ENCODE data around the gene MIER1.
"Not testable (repeated sequence)": the region's sequence is repeated elsewhere in the genome, so short reads cannot be mapped to it uniquely, and the experiment has no call there.

MIER1 gene

DNA sequence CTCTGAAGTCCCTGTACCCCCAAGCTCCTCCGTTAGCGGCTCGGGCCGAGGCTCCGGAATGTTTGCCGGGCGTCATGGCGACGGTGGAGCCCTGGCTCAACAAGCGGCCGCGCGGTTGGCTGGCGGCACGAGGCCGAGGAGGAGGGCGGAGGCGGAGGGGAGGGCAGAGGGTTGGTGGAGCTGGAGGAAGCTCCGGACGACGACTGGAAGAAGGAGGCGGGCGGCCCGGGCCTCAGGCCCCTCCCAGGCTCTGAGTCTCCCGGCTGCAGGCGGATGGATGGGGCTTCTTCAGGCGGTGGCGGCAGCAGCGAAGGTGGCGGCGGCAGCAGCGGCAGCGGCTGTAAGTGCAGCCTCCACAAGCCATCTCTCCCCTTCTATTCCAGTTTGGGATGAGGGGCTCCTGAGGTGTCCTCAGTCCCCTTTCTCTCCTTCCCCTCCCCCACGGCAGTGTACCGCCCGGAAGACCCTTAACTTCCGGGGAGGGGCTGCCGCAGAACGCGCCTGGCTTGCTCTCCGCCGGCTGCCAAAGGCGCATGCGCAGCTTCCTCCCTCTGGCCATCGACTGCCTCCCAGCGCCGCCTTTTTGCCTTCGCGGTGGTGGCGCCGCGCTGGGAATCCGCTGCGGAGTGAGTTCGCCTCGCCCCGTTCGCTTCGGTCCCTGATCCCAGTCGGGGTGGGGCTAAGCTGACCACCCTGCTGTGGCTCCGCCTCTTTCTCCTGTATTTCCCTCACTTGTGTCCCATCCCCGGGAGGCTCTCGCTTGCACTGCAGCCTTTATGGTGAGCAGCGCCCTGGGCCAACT, at the start of gene MIER1, which contains the start of gene DNAI4:
MIER1 (plus strand) TSS at position 235 of the 802 bp plus-strand sequence; CDS start at position 274, 39 bp downstream.
DNAI4 (minus strand) TSS at position 101 of the 802 bp plus-strand sequence; CDS start at position 76, 25 bp downstream.
- DNase-seq (ENCODE audit: low spot score) = peak; percentile 99

DNA sequence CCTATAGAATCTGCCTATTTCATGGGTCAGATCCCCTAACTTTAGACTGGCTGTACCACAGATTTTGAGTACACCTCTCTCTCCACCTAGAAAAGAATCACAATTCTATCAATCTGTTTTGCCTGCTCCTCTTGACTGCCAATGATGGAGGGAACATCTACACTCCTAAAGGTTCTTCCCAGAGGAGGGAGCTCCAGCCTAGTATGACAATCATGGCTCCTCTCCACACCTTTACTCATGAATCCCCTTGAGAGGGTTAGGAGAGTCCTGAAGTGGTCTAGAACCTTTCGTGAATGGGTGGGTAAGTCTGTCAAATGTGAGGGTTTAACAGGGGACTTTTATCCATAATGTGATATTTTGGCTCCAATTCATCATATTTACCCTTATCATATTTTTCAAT, 48.1 kb upstream of the MIER1 start:
- DNase-seq (ENCODE audit: low spot score) = no peak

DNA sequence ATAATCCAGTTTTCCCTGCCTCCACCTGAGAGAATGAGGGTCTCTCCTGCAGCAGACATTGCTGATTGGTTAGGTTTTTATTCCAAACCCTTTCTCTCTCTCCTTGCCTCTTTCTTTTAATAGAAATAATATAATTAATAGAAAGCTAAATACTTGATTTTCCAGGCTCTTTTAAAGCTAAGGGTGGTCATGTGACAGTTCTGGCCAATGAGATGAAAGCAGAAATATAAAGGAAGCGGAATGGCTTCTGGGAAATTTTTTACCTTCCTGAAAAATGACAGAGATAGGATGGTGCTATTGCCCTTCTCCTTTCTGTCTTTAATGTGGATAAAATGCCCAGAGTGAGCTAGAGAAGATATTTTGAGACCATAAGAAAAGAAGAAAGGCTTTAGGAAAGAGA, 35.8 kb upstream of the MIER1 start:
- DNase-seq (ENCODE audit: low spot score) = no peak

DNA sequence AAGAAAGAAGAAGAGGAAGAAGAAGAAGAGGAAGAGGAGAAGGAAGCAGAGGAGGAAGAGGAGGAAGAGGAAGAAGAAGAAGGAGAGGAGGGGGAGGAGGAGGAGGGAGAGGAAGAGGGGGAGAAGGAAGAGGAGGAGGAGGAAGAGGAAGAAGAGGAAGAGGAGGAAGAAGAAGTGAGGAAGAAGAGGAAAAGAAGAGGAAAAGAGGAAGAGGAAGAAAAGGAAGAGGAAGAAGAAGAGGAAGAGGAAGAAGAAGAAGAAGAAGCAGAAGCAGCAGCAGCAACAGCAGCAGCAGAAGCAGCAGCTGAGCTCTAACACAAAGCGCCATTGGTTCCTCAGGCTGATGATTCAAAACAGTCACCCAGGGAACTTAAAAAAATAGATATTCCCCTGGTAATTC, 34.2 kb upstream of the MIER1 start:
- no peak for DNase-seq (ENCODE audit: low spot score)

DNA sequence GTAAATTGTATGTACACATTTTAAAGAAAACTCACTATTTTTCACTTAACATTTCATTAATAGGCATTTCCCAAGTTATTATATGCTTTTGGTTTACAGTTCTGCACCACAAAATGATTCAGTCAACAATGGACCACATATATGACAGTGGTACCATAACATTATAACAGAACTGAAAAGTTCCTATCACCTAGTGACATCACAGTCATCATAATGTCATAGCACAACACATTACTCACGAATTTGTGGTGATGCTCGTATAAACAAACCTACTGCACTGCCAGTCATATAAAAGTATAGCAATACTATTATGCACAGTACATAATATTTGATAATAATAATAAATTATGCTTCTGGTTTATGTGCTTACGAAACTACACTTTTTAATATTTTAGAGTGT, 31.1 kb upstream of the MIER1 start:
- no peak for DNase-seq (ENCODE audit: low spot score)

DNA sequence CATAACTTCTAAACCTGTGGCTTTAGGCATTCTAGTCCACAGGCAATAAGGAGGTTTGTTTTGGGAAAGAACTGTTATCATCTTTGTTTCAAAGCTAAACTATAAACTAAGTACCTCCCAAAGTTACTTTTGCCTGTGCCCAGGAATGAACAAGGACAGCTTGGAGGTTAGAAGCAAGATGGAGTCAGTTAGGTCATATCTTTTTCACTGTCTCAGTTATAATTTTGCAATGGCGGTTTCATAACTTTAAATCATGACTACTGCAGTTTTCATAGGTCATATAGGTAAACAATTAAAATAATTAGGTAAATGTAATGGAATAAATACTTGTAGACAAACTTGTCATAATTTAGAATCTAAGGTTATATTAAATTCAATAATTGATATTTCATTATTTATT, 9.6 kb upstream of the MIER1 start:
- DNase-seq (ENCODE audit: low spot score) = not testable (repeated sequence)

DNA sequence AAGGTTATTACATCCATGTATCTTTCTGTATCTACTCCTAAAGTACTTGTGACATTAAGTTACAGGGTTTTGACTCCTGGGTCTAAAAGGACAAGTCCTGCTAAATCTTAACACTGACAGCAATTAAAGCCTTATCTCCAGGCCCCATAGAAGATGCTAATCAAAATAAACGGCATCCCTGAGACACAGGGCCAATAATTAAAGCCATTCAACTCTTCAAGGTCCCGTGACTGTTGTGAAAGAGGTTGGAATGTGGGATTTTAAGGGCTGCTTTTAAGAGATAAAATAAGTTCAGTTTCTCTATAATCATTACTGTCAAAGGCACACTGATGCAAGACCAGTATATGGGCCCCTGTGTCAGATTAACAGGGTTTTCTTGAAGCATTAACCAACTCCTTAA, 8.5 kb upstream of the MIER1 start:
- DNase-seq (ENCODE audit: low spot score) = no peak

DNA sequence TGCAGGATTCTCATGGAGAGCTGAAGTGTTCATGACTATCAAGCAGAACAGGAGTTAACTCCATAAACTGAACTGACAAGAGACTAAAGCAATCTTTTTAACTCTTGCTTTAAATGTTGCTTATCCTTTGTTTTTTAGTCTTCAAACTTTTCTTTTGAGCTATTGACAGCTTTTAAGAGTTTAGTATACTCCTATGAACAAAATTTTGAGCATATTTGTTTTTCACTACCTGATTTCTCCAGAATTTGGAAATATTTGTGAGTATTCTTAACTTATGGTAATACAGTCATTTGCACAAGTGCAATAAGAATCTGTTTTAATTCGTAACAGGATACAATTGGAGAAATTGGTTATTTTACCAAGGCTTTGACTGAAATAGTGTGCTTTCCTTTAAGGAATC, 7.3 kb upstream of the MIER1 start:
- no peak for DNase-seq (ENCODE audit: low spot score)

DNA sequence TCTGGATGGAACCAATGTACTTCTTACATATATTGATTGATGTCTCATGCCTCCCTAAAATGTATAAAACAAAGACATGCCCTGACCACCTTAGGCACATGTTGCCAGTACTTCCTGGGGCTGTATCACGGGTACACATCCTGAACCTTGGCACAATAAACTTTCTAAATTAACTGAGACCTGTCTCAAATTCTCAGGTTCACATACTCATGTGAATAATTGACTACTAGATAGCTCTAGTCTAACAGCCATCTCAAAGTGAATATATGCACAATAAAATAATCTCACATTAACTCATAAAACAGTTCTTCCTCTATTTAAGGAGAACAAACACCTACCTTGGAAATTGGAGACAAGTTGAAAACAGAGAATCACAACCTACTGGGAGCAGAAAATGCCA, 5.7 kb upstream of the MIER1 start:
- DNase-seq (ENCODE audit: low spot score) = no peak

DNA sequence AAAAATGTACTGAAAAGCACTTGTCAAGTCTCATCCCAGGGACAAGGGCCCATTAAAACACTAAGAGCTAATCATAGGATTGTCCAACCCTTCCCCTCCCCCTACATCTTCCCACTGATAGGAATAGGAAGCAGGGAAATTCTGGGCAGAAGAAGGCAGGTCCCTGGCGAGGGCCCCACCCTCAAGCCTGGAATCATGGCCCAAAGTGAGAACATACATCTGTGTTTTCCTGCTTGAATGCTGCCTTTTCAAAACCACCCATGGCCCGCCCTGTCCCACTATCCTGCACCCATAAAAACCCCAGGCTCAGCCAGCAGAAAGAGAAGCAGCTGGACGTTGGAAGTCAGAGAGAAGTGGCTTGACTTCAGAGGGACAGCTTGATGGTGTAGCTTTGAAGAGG, 5.0 kb upstream of the MIER1 start:
- no peak for DNase-seq (ENCODE audit: low spot score)

DNA sequence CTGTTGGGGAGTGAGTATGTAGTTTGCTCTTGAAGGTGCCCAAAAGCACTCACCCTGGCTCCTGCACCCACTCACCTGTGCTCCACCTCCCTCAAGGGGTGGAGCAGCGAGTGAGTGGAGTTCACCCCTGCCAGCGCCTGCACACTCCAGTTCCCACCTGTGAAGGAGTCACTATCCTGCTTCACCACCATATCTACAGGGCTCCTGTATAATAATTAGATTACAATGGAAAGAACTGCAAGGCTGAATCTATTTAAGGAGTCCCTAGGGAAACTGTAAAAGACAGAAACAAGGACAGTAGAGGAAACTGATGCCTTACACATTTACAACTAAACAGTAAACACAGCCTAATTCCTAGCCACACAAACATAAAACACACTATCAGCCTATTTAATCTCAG, 4.2 kb upstream of the MIER1 start:
- no peak for DNase-seq (ENCODE audit: low spot score)

DNA sequence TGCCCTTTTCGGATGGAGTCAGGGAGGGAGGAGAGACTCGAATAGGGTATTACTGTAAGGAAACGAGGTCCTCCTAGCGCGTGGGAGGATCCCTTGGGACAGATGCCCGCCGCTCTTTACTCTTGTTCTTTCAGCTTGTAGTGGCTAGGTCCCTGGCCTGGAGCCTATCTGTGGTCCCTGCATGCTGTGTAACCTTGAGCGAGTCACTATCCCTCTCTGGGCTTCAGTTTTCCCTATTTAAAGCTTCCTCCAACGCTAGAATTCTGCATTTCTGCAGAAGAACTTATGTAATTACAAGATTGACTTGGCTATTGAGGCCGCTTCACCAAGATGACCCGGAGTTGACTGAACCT, 744 bp downstream of the MIER1 start:
- DNase-seq (ENCODE audit: low spot score) = no peak

DNA sequence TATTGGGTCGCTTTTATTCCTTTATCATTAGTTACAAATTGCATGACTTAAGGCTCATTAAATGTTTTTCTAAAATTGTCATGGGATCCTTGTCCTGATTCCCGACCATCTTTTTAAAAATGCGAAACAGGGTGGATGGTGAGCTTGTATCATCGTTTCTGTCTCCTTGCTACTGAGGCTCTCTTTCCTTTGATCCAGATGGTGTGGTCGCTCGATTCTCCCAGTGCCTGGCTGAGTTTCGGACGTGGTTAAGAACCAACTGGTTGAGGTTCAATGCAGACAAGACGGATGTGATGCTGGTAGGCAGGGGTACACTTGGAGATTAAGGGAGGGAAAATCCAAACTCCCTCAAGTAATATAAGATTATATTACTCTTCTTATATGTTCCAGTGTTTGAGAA, 1.2 kb downstream of the MIER1 start:
- no peak for DNase-seq (ENCODE audit: low spot score)

DNA sequence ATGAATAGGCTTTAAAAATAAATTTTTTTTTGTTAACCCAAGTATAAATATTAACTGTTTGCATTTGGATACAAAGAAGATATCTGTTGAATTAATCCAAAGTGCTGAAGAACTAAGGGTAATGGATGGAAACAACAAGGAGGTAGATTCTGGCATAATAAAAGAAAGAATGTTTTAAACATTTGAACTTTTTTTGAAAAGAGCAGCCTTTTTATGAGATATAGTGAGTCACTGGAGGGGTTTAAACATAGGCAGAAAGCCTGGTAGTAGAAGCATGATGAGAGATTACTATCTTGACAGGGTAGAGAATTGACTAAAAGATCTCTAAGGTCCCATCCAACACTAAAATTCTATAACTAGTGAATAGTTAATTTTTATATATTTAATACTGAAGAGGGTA, 2.7 kb downstream of the MIER1 start:
- DNase-seq (ENCODE audit: low spot score) = no peak

DNA sequence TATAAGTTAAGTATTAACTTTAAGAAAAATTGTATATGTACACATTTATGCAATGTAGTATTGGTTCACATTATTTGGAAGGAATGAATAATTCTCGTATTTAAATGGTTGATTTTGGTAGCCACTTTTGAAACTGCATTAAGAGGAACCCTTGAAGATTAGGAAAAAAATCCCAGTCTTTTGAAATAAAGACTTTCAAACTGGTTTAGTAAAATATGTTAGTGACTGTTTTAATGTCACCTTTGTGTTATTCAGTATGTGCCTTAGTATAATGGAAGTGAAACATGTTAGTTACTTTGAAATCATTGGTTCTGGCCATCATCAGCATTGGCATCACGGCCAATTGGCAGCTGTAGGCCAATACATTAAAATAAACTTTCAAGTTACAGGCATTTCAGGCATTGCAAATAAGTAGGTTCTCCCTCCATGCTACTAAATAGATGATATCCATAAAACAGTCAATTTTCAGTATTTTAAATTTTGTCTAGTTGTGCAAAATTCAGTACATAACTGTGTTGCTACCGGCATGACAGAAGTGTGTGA, 4.4 kb downstream of the MIER1 start:
- no peak for DNase-seq (ENCODE audit: low spot score)

DNA sequence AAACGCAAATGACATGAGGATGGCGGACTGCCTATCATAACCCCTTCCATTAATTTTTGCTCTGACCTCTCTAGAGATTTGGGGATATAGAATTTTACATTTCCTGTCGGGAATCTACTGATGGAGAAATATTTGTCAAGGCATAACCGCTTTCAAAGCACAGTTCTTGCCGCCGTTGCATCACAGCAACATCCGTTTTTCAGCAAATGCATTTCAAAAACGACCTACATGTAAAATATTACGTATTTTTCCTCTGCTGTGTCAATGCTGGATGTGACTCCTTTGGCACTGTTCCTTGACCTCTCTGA, 4.9 kb downstream of the MIER1 start:
- DNase-seq (ENCODE audit: low spot score) = no peak

DNA sequence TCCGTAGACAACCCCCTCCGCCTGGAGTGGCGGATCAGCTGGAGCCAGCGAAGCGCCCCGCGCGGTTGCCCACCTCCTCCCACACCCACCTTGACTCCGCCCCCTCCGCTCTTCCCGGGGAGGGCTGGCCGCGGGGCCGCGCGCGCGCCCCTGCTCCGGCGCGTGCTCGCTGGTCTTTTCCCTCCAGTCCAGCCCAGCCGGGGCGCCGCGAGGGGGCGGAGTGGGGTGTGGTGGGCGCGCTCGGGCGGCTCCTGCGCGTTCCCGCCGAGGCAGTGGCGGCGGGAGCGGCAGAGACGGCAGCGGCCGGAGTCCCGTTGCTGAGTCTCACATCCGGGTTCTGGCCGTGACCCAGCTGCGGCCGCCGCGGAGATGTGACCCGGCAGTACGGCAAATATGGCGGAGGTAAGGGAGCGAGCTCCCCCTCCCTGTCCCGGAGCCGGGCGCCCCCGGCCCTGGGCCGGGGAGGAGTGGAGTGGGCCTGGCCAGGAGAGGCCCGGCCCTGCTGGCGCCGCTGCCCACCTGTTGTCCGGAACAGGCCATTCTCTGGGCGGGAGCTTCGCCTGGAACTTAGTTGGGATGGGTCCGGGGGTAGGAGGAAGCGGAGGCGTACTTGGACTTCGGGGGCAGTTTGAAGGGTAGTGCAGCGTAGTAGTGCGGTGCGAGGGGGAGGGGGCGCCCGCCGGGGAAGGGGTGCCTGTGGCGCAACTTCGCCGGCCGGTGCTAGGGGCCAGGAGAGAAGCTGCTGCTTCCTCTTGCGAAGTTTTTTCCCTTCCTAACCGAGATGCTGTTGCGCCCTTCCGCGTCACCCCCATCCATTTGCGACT, 5.4 kb downstream of the MIER1 start:
- peak; percentile 85 for DNase-seq (ENCODE audit: low spot score)

DNA sequence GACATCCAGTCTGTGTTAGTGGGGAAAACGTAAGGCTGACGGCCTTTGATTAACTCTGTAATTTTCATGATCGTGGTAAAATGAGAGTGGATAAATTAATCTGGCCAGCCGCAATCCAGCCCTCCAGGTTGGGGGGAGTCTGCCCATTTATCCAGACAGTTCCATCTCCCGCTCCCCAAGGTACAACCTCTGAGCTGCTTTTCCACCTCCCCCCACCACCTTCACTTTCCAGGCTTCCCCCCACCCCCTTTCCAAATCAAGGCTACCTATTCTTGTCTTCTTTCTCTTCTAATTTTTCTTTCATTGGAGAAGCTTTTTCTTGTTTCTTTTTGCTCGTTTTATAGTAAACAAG, 6.0 kb downstream of the MIER1 start:
- peak; percentile 17 for DNase-seq (ENCODE audit: low spot score)

DNA sequence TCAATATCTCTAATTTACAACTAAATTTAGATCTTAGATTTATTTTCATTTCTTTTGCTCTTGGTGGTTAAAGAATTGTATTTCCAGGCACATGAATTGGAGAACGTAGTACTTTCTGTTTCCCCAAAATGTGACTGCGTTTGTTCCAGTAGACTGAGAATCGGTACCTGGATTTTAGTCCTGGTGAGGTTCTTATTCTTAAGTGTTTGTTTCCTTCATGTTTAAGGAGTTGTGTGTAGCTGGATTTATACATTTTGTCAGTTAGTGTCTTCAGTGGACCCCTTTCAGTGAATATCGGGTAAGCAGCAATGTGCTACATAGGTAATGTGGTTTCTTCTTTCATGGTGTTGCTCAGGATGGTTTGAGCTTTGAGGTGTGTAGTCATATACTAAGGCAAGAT, 6.8 kb downstream of the MIER1 start:
- DNase-seq (ENCODE audit: low spot score) = no peak

DNA sequence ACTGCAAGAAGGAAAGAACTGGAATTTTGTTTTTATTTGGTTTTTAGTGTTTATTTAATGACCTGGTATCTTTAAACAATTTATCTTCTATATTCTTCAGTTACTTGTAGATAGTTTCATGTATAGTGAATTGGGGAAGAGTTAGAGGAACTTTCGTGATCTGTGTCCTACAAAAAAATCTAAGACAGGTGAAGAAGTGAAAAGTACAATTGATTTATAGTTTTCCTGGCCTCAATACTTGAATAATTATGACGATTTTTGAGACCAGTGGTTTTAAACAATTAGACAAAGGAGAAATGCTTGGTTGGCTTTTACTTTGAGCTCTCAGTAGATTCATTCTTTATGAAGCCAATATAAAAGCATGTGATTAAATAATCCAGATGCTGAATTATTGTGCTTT, 7.5 kb downstream of the MIER1 start:
- DNase-seq (ENCODE audit: low spot score) = no peak

DNA sequence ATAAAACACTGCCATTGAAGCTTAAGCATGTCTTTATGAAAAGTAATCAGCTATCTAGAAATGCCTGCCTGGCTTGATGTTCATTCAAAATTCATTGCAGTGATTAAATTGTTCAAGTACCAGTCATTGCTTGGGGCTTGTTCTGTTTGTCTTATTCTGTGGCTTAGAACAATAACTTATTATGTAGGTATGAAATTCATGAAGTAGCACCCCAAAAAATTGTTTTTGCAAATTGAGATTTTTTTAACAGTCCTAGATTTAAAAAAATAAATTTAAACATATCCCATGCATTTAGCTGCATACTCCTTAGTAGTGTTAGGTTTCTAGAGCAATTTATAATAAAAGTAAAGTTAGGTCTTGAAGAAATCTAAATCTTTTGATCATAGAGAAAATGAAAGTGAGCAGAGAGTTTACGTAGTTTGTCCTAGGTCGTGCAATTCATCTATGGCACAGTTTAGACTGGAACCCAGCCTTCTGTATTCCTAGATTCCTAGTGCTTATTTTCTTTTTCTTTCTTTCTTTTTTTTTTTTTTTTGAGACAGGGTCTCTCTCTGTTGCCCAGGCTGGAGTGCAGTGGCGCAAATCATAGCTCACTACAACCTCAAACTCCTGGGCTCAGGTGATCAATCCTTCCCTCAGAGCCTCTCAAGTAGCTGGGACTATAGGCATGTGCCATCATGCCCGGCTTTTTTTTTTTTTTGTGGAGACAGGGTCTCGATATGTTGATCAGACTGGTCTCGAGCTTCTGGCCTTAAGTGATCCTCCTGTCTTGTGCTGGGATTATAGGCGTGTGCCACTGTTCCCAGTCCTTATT, 9.3 kb downstream of the MIER1 start:
- DNase-seq (ENCODE audit: low spot score) = no peak

DNA sequence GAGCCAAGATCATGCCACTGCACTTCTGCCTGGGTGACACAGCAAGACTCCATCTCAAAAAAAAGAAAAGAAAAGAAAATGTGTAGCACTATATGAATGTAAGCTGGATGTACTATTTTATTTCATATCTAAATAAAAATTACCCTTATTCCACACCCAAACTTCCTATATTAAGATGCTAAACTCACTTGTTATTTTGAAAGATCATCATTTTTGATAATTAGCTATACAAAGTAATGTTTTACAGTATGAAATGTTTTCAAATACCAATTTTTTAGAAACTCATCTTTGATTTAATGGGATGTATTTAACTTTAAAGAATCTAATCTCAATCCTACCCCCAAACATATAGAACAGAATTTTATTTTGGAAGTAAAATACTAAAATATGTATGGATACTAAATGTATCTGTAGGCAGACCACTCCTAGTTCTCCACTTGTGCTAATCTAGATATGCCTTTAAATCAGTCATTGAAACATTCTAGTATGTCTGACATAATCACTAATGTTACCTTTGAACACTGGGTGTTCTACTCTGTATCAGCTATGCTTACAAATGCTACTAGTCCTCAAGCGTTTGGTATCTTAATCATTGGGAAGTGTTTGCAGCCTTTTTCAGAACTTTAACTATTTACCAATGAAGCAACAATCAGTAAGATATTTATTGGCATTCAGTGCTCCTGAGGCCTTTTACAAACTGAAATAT, 12.9 kb downstream of the MIER1 start:
- DNase-seq (ENCODE audit: low spot score) = no peak

Data from iPS-NIHi11 (cell line).